Subcutaneous abdominal adipose tissue (tissue), 5 donors: ENCODE results near the gene SELENON.

Experiments used
- H3K27ac ChIP-seq: one replicate; pipeline ENCODE4 v1.7.0; 2013; ENCODE audit warnings: low read depth, mild to moderate bottlenecking, inconsistent platforms, low read length, moderate library complexity
- H3K27me3 ChIP-seq, 5 donors: one replicate each; pipeline ENCODE4 v1.7.0; 2013; ENCODE audit warnings: low read length in 5 of 5, inconsistent platforms in 1 of 5; ENCODE audit not compliant: control insufficient read depth in 5 of 5, insufficient read depth in 4 of 5
- H3K36me3 ChIP-seq, 5 donors: one replicate each; pipeline ENCODE4 v1.7.0; 2013; ENCODE audit warnings: low read length in 5 of 5; ENCODE audit not compliant: control insufficient read depth in 5 of 5, insufficient read depth in 5 of 5
- H3K4me1 ChIP-seq, 5 donors: one replicate each; pipeline ENCODE4 v1.7.0; 2013; ENCODE audit warnings: low read length in 5 of 5, mild to moderate bottlenecking in 3 of 5, moderate library complexity in 1 of 5; ENCODE audit not compliant: control insufficient read depth in 5 of 5, insufficient read depth in 5 of 5
- H3K4me3 ChIP-seq, 5 donors: one replicate each; pipeline ENCODE4 v1.7.0; 2013; ENCODE audit warnings: low read length in 5 of 5, low read depth in 1 of 5
- H3K9ac ChIP-seq, 5 donors: one replicate each; pipeline ENCODE4 v1.7.0; 2013; ENCODE audit warnings: low read length in 5 of 5, mild to moderate bottlenecking in 4 of 5, moderate library complexity in 3 of 5
- H3K9me3 ChIP-seq, 5 donors: one replicate each; pipeline ENCODE4 v1.7.0; 2013; ENCODE audit warnings: low read length in 5 of 5; ENCODE audit not compliant: control insufficient read depth in 5 of 5
- donor health status: healthy.
- donor health status: healthy.
- donor health status: healthy.
- donor health status: healthy.
- donor health status: healthy.

The SELENON gene

DNA sequence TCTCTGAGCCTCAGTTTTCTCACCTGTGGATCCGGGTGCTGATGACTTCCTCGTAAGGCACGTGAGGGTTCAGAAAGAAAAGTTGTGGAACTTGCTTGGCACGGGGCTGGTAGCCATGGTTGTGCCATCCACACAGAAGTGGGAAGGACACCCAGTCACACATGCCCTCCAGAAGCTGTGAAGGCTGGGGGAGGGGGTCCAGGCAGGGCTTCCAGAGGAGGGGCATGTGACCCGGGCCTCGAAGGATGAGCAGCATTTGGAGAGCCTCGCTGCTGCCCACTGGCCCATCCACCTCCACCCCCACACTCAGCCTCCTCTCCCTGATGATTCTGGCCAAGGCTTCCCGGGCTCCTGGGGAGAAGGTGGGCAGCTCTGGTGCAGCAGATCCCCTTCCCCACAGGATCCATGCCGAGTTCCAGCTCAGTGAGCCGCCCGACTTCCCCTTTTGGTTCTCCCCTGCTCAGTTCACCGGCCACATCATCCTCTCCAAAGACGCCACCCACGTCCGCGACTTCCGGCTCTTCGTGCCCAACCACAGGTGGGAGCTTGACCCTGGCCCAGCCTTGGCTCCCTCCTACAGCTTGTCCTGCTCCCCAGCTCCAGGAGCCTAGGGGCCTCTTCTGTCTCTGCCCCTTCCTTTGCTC is 9.4 kb downstream of the SELENON start:
- H3K4me3 ChIP-seq: no peak overlapping the region
- H3K4me1 ChIP-seq: peaks cover 6 to 66% (median 44%) of the 10 kb centered on the region in 5 donors
- H3K36me3 ChIP-seq: peaks cover 0 to 86% (median 56%) of the 10 kb centered on the region in 5 donors
- H3K9me3 ChIP-seq: no peaks in the 10 kb centered on the region
- H3K27ac ChIP-seq: no peak overlapping the region
- H3K27me3 ChIP-seq: no peaks in the 10 kb centered on the region
- H3K9ac ChIP-seq: no peak overlapping the region

DNA sequence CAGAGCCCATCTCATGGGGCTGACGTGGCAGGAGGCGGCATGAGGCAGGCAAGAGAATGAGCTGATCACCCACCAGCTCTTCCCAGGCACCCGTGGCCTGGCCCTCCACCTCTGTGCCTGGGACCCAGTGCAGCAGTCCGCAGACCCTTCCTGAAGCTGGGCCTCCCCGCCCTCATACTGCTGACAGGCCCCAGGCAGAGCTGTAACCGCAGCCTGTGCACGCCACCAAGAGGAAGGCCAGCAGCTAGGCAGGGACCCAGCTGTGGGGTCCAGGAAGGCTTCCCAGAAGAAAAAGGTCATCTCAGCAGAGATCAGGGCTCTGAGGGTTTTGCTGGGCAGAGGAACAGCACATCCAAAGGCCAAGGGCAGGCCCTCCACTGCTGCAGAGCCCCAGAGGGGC is 9.9 kb downstream of the SELENON start:
- H3K9ac ChIP-seq: no peak overlapping the region
- no peak overlapping the region for H3K27ac ChIP-seq
- peaks cover 6 to 61% (median 40%) of the 10 kb centered on the region in 5 donors for H3K4me1 ChIP-seq
- no peaks in the 10 kb centered on the region for H3K27me3 ChIP-seq
- no peak overlapping the region for H3K4me3 ChIP-seq
- peaks cover 0 to 88% (median 61%) of the 10 kb centered on the region in 5 donors for H3K36me3 ChIP-seq
- H3K9me3 ChIP-seq: no peaks in the 10 kb centered on the region

DNA sequence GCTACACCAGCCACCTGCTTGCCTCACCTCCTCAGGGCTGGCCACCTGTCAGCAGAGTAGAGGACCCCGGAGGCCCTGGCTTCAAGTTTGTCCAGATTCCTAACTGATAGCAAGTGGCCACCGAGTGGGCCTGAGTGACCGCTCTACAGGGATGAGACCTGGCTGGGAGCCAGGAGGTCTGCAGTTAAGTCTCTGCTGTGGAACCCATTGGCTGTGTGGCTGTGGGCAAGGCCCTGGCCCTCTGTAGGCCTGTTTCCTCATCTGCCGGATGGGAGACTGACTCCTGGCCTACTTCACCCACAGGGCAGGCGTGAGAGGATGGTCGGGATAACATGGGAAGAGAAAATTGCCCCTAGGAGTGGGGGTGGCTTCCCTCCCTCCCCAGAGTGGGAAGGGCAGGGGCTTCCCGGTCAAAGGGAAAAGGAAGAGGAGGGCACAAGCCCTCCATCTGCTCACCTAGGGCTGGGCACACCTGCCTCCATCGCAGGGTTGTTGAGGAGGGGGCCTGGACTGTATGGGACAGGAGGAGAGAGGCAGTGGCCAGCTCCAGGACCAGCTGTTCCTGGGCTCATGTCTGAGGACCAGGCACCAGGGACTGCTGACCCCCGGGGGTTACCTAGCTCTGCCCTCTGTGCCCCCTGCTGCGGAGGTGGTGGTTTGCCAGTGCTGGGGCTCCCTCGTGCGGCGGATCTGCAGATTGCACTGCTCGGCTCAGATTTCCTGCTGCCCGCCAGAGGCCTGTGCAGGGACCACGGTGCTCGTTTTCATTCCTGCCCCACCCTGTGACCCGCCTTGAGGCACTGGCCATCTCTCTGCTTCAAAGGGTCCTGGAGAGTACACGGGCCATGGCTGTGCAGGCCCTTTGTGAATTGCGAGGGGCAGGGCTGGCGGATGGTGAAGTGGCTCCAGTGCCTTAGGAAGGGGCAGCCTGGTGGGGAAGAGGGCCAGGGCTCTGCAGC is 10.6 kb downstream of the SELENON start:
- Histone ChIP-seq H3K27ac (no peak overlapping the region), H3K9ac (no peak overlapping the region), H3K27me3 (no peaks in the 10 kb centered on the region), H3K9me3 (no peaks in the 10 kb centered on the region), H3K4me1 (peaks cover 3 to 54% (median 33%) of the 10 kb centered on the region in 5 donors), H3K4me3 (no peak overlapping the region), H3K36me3 (peaks cover 0 to 88% (median 68%) of the 10 kb centered on the region in 5 donors)

DNA sequence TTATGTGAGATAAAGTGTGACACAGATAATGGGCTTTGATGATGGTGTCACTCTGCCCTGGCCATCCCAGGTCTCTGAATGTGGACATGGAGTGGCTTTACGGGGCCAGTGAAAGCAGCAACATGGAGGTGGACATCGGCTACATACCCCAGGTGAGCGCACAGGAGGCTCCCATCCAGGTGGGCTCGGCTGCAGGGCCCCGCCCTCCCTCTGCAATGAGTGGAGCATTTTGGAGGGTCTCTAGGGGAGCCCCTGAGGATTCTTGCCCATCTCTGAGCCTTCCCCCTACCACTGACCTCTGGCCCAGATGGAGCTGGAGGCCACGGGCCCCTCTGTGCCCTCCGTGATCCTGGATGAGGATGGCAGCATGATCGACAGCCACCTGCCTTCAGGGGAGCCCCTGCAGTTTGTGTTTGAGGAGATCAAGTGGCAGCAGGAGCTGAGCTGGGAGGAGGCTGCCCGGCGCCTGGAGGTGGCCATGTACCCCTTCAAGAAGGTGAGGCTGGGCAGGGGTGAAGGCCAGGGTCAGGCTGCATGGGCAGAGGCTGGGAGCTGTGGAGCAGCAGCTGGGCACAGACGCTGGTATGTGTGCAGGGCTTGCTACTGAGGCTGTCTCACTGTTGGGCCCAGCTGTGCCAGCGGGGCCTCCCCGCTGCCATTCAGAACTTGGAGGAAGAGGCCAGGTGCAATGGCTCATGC is 11.5 kb downstream of the SELENON start:
- Histone ChIP-seq H3K27me3 (no peaks in the 10 kb centered on the region), H3K9ac (no peak overlapping the region), H3K27ac (no peak overlapping the region), H3K4me3 (no peak overlapping the region), H3K36me3 (peaks cover 0 to 94% (median 76%) of the 10 kb centered on the region in 5 donors), H3K9me3 (no peaks in the 10 kb centered on the region), H3K4me1 (peaks cover under 1 to 45% (median 24%) of the 10 kb centered on the region in 5 donors)

DNA sequence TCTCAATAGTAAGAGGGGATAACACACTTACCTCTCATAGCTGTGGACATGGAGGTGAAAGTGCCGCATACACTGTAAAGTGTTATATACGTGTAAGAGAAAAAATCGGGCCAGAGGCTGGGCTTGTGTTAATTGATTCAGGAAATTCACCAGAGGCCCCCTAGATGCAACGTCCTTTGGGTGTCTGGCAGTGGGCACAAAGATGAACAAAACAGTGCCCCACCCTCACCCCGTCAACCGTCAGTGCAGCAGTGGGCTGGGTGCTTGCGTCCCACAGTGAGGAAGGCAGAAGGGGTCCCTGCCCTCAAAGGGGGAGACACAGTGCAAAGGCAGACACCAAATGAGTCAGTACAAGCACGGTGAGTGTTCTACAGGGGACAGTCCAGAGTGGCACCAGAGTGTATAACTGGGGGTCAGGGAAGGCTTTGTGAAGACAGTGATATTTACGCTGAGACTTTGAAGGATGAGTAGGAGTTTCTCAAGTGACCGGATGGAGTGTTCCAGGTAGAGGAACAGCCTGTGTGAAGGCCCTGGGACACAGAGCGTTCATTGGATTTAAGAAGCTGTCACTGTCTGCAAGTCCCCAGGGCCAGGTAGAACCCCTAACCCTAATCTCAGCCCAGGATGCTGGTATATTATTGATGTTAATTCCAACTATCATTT is 13.2 kb downstream of the SELENON start:
- Histone ChIP-seq H3K9ac (no peak overlapping the region), H3K27me3 (no peaks in the 10 kb centered on the region), H3K27ac (no peak overlapping the region), H3K4me1 (peaks cover 0 to 36% (median 15%) of the 10 kb centered on the region in 5 donors), H3K36me3 (peaks cover 0 to 82% (median 72%) of the 10 kb centered on the region in 5 donors), H3K4me3 (no peak overlapping the region), H3K9me3 (no peaks in the 10 kb centered on the region)

DNA sequence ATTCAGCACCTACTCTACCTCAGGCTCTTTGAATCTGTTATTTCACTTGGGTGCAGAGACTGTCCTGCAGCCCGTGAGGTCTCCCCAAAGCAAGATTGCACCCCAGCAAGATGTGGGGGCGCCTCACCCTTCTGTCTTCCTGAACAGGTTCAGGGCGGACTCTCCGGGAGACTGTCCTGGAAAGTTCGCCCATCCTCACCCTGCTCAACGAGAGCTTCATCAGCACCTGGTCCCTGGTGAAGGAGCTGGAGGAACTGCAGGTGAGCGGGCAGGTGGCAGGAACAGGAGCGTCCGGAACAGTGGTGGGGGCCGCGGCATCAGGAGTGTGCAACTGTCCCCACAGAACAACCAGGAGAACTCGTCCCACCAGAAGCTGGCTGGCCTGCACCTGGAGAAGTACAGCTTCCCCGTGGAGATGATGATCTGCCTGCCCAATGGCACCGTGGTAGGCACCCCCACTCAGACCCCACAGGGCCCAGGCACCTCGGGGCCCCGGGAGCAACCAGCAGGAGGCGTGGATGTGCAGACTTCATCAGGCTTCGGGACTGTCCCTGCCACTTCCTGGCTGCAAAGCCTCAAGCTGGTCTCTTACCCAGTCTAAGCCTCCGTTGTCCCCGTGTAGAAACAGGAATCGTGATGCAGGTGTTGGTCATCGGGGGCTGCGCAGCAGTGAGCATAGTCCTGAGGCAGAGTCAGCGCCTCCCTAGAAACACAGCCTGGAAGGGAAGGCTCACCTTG is 13.9 kb downstream of the SELENON start:
- H3K9ac ChIP-seq: no peak overlapping the region
- no peak overlapping the region for H3K4me3 ChIP-seq
- peaks cover 0 to 75% (median 66%) of the 10 kb centered on the region in 5 donors for H3K36me3 ChIP-seq
- no peaks in the 10 kb centered on the region for H3K27me3 ChIP-seq
- H3K4me1 ChIP-seq: peaks cover 2 to 36% (median 20%) of the 10 kb centered on the region in 5 donors
- H3K27ac ChIP-seq: no peak overlapping the region
- no peaks in the 10 kb centered on the region for H3K9me3 ChIP-seq

DNA sequence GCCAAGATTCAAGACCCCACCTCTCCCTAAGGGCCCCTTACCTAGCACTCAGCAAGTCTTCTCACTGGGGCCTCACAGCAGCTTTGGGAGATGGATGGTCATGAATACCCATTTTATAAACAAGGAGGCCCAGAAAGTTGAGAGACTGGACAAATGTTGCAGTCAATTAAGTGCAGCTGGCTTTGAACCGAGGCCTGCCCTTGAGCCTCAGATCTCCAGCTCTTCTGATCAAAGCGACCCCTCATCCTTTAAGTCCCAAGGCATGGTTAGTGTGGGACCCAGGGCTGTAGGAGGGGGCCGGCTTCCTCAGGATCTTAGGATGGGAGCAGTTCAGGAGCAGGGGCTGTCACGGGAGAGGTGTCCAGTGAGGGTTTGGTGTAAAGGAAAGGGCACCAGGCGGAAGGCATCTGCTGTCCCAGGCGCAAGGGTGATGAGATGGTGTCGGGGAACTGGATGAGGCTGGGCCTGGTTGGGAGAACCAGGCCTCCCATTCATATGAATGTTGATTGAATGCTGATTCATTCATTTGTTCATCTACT is 14.6 kb downstream of the SELENON start:
- Histone ChIP-seq H3K9me3 (no peaks in the 10 kb centered on the region), H3K27me3 (no peaks in the 10 kb centered on the region), H3K27ac (no peak overlapping the region), H3K4me3 (no peak overlapping the region), H3K9ac (peak overlapping the region in 1 of 5 donors; percentile 5), H3K36me3 (peaks cover 0 to 68% (median 59%) of the 10 kb centered on the region in 5 donors), H3K4me1 (peaks cover 5 to 38% (median 26%) of the 10 kb centered on the region in 5 donors)

DNA sequence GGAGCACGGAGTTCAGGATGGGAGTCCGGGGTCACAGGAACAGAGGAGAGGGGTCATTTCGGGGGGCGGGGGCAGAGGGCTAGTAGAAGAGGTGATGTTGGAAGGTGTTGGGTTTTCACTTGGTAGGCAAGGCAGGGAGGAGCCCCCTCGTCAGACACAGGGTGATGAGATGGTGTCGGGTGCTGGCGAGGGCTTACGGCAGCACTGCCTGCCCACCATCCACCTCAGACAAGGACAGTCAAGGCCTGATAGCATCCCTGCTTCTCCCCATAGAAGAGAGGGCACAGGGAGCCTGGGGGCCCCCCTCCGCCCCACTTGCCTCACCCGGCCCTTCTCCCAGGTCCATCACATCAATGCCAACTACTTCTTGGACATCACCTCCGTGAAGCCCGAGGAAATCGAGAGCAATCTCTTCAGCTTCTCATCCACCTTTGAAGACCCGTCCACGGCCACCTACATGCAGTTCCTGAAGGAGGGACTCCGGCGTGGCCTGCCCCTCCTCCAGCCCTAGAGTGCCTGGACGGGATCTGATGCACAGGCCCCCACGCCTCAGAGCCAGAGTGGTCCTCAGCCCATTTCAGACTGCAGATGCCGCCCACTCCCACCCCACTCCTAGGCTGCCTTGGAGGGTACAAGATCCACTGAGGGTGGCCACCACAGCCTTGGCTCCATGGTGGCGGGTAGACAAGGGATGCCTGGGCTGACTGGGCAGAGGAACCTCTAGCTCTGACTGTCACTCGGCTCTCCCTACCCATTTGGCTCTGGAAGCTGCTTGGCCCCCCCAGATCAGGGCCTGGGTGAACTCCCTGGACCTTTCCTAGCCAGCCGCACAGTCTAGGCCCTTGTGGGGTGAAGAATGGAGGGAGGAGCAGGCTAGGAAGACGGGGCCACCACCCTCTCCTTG is 15.5 kb downstream of the SELENON start:
- no peak overlapping the region for H3K9ac ChIP-seq
- no peak overlapping the region for H3K4me3 ChIP-seq
- peaks cover 5 to 32% (median 26%) of the 10 kb centered on the region in 5 donors for H3K4me1 ChIP-seq
- no peaks in the 10 kb centered on the region for H3K9me3 ChIP-seq
- peaks cover 0 to 60% (median 52%) of the 10 kb centered on the region in 5 donors for H3K36me3 ChIP-seq
- H3K27ac ChIP-seq: no peak overlapping the region
- H3K27me3 ChIP-seq: no peaks in the 10 kb centered on the region
